ENCODE results near the gene TLK2.

DNA sequence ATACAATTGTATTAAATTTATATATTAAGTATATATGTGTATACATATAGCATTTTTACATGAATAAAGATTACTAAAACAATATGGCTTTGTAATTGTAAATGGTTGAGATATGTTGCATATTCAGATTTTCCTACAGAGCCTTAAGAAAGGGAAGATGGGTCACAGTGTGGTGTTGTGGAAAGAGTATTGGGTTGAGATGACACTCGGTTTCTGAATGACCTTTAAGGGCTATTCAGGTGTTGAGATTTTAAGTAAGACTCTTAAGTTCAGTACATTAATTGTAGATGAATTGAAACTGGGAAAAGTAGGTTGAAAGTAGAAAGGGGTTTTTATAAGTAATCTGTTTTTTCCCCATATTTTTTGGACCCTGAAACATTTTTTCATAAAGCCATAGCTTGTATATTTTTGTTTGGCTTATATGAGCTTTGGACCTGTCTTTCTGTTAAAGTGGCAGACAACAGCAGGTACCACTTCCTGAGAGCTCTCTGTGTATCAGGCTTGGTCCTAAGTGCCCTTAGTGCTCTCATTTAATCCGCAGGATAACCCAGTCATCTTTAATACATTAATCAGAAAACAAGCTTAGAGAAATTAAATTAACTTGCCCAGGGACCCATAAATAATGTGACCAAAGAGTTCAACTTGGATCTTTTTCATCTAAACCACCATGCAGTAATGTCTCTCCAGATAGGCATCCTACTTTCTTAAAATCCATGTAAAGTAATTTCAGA lies 100.3 kb downstream of the TLK2 start:
- TF ChIP-seq, protein P1, sequence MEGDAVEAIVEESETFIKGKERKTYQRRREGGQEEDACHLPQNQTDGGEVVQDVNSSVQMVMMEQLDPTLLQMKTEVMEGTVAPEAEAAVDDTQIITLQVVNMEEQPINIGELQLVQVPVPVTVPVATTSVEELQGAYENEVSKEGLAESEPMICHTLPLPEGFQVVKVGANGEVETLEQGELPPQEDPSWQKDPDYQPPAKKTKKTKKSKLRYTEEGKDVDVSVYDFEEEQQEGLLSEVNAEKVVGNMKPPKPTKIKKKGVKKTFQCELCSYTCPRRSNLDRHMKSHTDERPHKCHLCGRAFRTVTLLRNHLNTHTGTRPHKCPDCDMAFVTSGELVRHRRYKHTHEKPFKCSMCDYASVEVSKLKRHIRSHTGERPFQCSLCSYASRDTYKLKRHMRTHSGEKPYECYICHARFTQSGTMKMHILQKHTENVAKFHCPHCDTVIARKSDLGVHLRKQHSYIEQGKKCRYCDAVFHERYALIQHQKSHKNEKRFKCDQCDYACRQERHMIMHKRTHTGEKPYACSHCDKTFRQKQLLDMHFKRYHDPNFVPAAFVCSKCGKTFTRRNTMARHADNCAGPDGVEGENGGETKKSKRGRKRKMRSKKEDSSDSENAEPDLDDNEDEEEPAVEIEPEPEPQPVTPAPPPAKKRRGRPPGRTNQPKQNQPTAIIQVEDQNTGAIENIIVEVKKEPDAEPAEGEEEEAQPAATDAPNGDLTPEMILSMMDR (IDR thresholded peaks at IDR 0.05): no peak
- TF ChIP-seq POLR2A (IDR thresholded peaks at IDR 0.05): no peak
